Pons (tissue), 1 donor: ENCODE results near the gene PTCRA.

Experiments used
- DNase-seq: peaks from one replicate; pipeline ENCODE4 v3.0.0-alpha.2; 2016; ENCODE audit warnings: low spot score

The PTCRA gene

DNA sequence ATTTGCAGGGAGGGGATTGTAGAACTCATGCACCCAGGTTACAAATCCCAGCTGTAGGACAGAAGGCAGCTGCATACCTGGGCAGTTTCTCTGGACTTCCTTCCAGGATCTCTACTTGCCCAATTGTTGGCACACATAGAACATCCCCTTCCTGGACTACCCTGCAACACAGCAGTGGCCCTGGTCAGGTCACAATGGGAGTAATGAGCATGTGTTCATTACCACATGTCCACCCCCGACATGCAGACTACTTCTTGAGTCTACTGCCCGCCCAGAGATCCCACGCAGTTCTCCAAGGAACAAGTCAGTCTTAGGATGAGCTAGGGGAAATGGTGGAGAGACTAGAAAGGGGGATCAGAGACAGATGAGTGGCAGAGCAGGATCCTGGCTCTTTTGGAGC, 58.1 kb downstream of the PTCRA start:
- DNase-seq, result no peak

DNA sequence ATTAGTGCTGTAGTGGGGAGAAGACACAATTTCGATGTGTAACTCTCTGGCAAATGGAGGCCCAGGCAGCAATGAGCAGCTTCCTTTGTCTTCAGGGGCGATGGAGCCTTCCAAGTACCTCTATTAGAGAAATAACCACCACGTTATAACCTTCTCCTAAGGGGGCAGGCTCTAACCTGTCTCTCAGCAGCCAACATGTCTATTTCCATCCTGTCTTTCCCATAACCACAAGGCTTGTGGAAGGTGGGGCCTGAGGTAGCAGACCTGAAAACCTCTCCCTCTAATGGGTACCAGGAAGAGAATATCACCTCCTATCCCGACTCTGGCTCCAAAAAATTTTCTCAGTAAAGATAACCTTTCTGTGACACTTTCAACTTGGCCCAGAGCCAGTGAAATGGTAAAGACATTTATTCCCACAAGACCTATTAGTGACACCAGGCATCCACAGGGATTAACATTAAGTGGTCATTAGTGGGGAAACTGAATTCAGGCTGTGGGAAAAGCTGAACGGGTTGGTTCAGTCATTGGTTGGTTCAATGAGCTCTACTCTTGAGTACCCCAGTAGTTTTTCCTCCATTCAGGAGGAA, 59.2 kb downstream of the PTCRA start:
- DNase-seq, result no peak
